ENCODE data around the gene TMEM176A.

Gene TMEM176A

DNA sequence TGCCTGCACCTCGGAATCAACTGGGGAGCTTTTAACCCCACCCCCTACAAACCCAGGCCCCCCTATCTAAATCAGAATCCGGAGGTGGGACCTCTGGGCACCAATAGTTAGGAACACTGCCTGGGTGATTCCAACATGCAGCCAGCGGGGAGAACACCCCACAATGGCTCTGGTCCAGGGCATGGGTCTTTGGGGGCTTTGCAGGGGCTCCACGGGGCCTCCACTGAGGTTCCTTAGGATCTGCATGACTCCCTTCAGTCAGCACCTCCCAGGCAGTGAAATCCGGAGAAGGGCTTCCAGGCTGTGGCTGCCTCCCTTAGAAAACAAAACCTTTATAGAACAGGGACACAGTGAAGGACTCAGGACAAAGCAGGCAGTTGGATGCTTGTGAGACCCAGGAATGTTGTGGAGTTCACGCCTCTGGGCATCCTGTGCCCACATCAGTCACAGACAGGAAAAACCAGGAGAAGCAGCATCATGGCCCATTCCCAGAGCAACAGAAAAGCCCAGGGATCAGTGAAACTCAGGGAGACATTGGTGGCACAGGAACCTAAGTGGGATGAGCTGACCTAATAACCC, 35.2 kb downstream of the TMEM176A start:
- DNase-seq = no peak
- Histone ChIP-seq H3K36me3 (ENCODE audit: insufficient read depth, low read length) (no peaks in the 10 kb centered on the region), H3K4me1 (ENCODE audit: insufficient read depth, low read length) (no peaks in the 10 kb centered on the region), H4K20me1 (ENCODE audit: insufficient read depth, low read length) (no peaks in the 10 kb centered on the region), H3K27me3 (ENCODE audit: insufficient read depth, low read length, poor library complexity) (peaks cover 8% of the 10 kb centered on the region), H3K79me2 (ENCODE audit: insufficient read depth, low read length) (no peaks in the 10 kb centered on the region), H3K4me2 (ENCODE audit: insufficient read depth, low read length) (no peak overlapping the region), H3K9ac (ENCODE audit: low read depth, low read length) (no peak overlapping the region), H3K27ac (ENCODE audit: low read length) (no peak overlapping the region), H3K9me3 (ENCODE audit: insufficient read depth, low read length, severe bottlenecking) (no peaks in the 10 kb centered on the region), H2AFZ (ENCODE audit: low read depth, low read length) (no peak overlapping the region), H3K4me3 (ENCODE audit: low read depth in 1 of 2, low read length in 2 of 2) (no peak overlapping the region)
- TF ChIP-seq, protein P1, sequence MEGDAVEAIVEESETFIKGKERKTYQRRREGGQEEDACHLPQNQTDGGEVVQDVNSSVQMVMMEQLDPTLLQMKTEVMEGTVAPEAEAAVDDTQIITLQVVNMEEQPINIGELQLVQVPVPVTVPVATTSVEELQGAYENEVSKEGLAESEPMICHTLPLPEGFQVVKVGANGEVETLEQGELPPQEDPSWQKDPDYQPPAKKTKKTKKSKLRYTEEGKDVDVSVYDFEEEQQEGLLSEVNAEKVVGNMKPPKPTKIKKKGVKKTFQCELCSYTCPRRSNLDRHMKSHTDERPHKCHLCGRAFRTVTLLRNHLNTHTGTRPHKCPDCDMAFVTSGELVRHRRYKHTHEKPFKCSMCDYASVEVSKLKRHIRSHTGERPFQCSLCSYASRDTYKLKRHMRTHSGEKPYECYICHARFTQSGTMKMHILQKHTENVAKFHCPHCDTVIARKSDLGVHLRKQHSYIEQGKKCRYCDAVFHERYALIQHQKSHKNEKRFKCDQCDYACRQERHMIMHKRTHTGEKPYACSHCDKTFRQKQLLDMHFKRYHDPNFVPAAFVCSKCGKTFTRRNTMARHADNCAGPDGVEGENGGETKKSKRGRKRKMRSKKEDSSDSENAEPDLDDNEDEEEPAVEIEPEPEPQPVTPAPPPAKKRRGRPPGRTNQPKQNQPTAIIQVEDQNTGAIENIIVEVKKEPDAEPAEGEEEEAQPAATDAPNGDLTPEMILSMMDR (IDR thresholded peaks at IDR 0.05; ENCODE audit: borderline replicate concordance, extremely low read depth, low read length, poor library complexity, severe bottlenecking) = no peak
- TF ChIP-seq EZH2 (IDR thresholded peaks at IDR 0.05; ENCODE audit: borderline replicate concordance, low read depth, low read length, severe bottlenecking) = no peak
- ATAC-seq (ENCODE audit: insufficient read depth, low read depth) = no peak

- Histone ChIP-seq H2AFZ (ENCODE audit: low read depth, low read length) (no peak overlapping the region), H4K20me1 (ENCODE audit: insufficient read depth, low read length) (no peaks in the 10 kb centered on the region), H3K36me3 (ENCODE audit: insufficient read depth, low read length) (no peaks in the 10 kb centered on the region), H3K4me2 (ENCODE audit: insufficient read depth, low read length) (no peak overlapping the region), H3K9ac (ENCODE audit: low read depth, low read length) (no peak overlapping the region), H3K27ac (ENCODE audit: low read length) (no peak overlapping the region), H3K27me3 (ENCODE audit: insufficient read depth, low read length, poor library complexity) (peaks cover 14% of the 10 kb centered on the region), H3K9me3 (ENCODE audit: insufficient read depth, low read length, severe bottlenecking) (no peaks in the 10 kb centered on the region), H3K79me2 (ENCODE audit: insufficient read depth, low read length) (no peaks in the 10 kb centered on the region), H3K4me3 (ENCODE audit: low read depth in 1 of 2, low read length in 2 of 2) (no peak overlapping the region), H3K4me1 (ENCODE audit: insufficient read depth, low read length) (no peaks in the 10 kb centered on the region)
- ATAC-seq (ENCODE audit: insufficient read depth, low read depth) = no peak
- no peak for DNase-seq
- TF ChIP-seq EZH2 (IDR thresholded peaks at IDR 0.05; ENCODE audit: borderline replicate concordance, low read depth, low read length, severe bottlenecking) = no peak
- TF ChIP-seq, protein P1 (IDR thresholded peaks at IDR 0.05; ENCODE audit: borderline replicate concordance, extremely low read depth, low read length, poor library complexity, severe bottlenecking) = no peak
These were observed 38.5 kb downstream of the TMEM176A start for GRCh38 chr7:150838965-150839650.

DNA sequence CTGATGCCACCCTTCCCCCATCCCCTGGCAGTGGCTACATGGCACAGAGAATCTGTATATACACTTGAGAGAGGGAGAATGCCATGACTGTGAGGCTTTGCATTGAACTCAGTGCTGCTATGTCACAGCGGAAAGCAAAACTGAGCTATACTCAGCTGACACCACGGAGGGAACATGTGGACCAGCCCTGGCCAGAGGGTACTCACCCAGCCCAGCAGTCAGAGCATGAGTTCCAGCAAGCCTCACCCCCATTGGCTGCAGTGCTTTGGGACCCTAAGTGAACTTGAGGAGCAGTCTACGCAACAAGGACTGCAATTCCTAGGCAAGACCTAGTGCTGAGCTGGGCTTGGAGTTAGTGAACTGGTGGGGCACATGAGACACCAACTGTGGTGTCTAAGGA, 41.4 kb downstream of the TMEM176A start:
- Histone ChIP-seq H3K4me3 (ENCODE audit: low read depth in 1 of 2, low read length in 2 of 2) (no peak overlapping the region), H3K27ac (ENCODE audit: low read length) (no peak overlapping the region), H3K79me2 (ENCODE audit: insufficient read depth, low read length) (no peaks in the 10 kb centered on the region), H3K9me3 (ENCODE audit: insufficient read depth, low read length, severe bottlenecking) (no peaks in the 10 kb centered on the region), H3K27me3 (ENCODE audit: insufficient read depth, low read length, poor library complexity) (peaks cover 25% of the 10 kb centered on the region), H3K9ac (ENCODE audit: low read depth, low read length) (no peak overlapping the region), H3K4me2 (ENCODE audit: insufficient read depth, low read length) (no peak overlapping the region), H3K36me3 (ENCODE audit: insufficient read depth, low read length) (no peaks in the 10 kb centered on the region), H2AFZ (ENCODE audit: low read depth, low read length) (no peak overlapping the region), H4K20me1 (ENCODE audit: insufficient read depth, low read length) (no peaks in the 10 kb centered on the region), H3K4me1 (ENCODE audit: insufficient read depth, low read length) (no peaks in the 10 kb centered on the region)
- no peak for TF ChIP-seq EZH2 (IDR thresholded peaks at IDR 0.05; ENCODE audit: borderline replicate concordance, low read depth, low read length, severe bottlenecking)
- TF ChIP-seq, protein P1 (IDR thresholded peaks at IDR 0.05; ENCODE audit: borderline replicate concordance, extremely low read depth, low read length, poor library complexity, severe bottlenecking) = no peak
- DNase-seq (no peak), ATAC-seq (ENCODE audit: insufficient read depth, low read depth) (no peak)

Data from DND-41 (cell line).